ENCODE data around the gene DHCR7. TPM values are rescaled to one million over a fixed set of nuclear protein-coding genes. Genes with fewer than 3 reads are reported as not detected.

Gene DHCR7
- polyA plus RNA-seq, 1 of the 3 experiments (the other 2 are of a cell fraction): 21.4 TPM

- Histone ChIP-seq H2AFZ (ENCODE audit: low read depth) (no peak overlapping the region), H3K4me3 (ENCODE audit: low read depth in 2 of 2, low read length in 1 of 2) (no peak overlapping the region), H3K9me3 (no peaks in the 10 kb centered on the region), H4K20me1 (ENCODE audit: insufficient read depth) (no peaks in the 10 kb centered on the region), H3F3A (replicated peaks; ENCODE audit: insufficient read depth) (no peaks in the 10 kb centered on the region), H3K4me1 (ENCODE audit: control insufficient read depth in 1 of 2, insufficient read depth in 2 of 2, low read depth in 1 of 2, low read length in 1 of 2) (no peaks in the 10 kb centered on the region), H3K9me2 (no peaks in the 10 kb centered on the region), H3K36me3 (replicated peaks in 1 of 2; ENCODE audit: control insufficient read depth in 1 of 2, insufficient read depth in 2 of 2, low read length in 1 of 2) (peaks cover 6 to 73% of the 10 kb centered on the region in 2 experiments), H3K27me3 (ENCODE audit: insufficient read depth) (no peaks in the 10 kb centered on the region), H3K79me2 (ENCODE audit: insufficient read depth) (no peaks in the 10 kb centered on the region), H3K4me2 (no peak overlapping the region), H3K9ac (no peak overlapping the region), H3K27ac (ENCODE audit: low read depth in 2 of 2, low read length in 1 of 2) (no peak overlapping the region)
- TF ChIP-seq JUND (IDR thresholded peaks at IDR 0.05) (no peak), RXRA (IDR thresholded peaks at IDR 0.05; ENCODE audit: borderline replicate concordance, low read depth) (no peak), REST (IDR thresholded peaks at IDR 0.05; ENCODE audit: low read depth, low read length) (no peak), CTCF (IDR thresholded peaks at IDR 0.05) (no peak), PBX3 (IDR thresholded peaks at IDR 0.05) (no peak), TEAD4 (IDR thresholded peaks at IDR 0.05; ENCODE audit: borderline replicate concordance, insufficient read depth) (no peak), NRF1 (IDR thresholded peaks at IDR 0.05; ENCODE audit: low read depth, low read length) (no peak), USF1 (IDR thresholded peaks at IDR 0.05; ENCODE audit: borderline replicate concordance, low read depth) (no peak), SMC3 (IDR thresholded peaks at IDR 0.05; ENCODE audit: low read depth, low read length) (no peak), POLR2AphosphoS5 (IDR thresholded peaks at IDR 0.05; ENCODE audit: low read depth, low read length) (no peak), CHD2 (IDR thresholded peaks at IDR 0.05; ENCODE audit: low read length, partially characterized antibody) (no peak)
- CTCF ChIA-PET: no interaction called here
- WGBS (ENCODE audit: low lambda C conversion rate): 97% methylated on average over 12 of the region's 27 CpGs
- POLR2A ChIA-PET: no interaction called here
- no peak for DNase-seq
Measured at GRCh38 chr11:71474141-71474770, 26.1 kb upstream of the DHCR7 start.
